DND-41 (cell line): ENCODE measurements around the gene ASCL1.

Source experiments
- CTCF ChIP-seq: IDR thresholded peaks from 2 replicates; pipeline ENCODE4 v1.5.1; 2012; ENCODE audit warnings: borderline replicate concordance, low read length, moderate library complexity, mild to moderate bottlenecking; ENCODE audit not compliant: poor library complexity, severe bottlenecking; ENCODE audit errors: extremely low read depth
- EZH2 ChIP-seq: IDR thresholded peaks from 3 replicates; pipeline ENCODE4 v1.6.1; 2012; ENCODE audit warnings: borderline replicate concordance, low read depth, mild to moderate bottlenecking, moderate library complexity, low read length, inconsistent platforms; ENCODE audit not compliant: severe bottlenecking

- TF ChIP-seq EZH2 = no peak
- TF ChIP-seq CTCF = no peak
These were observed 22.9 kb downstream of the ASCL1 start for GRCh38 chr12:102980350-102980749.
